IMR-90 (cell line): Measurements from ENCODE around the gene TF.

Source experiments
- CEBPB ChIP-seq: IDR thresholded peaks from 2 replicates; pipeline ENCODE4 v1.6.1; 2012; ENCODE audit warnings: low read depth, low read length, improper control_type of control experiment
- CTCF ChIP-seq: conservative IDR thresholded peaks from 2 replicates; pipeline ENCODE4 v1.5.1; 2012; ENCODE audit warnings: mild to moderate bottlenecking, low read depth, low read length, improper control_type of control experiment
- ELK1 ChIP-seq: fragments of 150-350 bp; IDR thresholded peaks from 2 replicates; pipeline ENCODE4 v1.6.1; 2016; ENCODE audit warnings: low read depth, mild to moderate bottlenecking, low read length, moderate library complexity, borderline replicate concordance
- MAFK ChIP-seq: IDR thresholded peaks from 2 replicates; pipeline ENCODE4 v1.6.1; 2012; ENCODE audit warnings: low read depth, low read length, improper control_type of control experiment
- MAZ ChIP-seq: IDR thresholded peaks from 2 replicates; pipeline ENCODE4 v1.6.1; 2012; ENCODE audit warnings: low read depth, mild to moderate bottlenecking, low read length, improper control_type of control experiment, moderate library complexity, borderline replicate concordance
- MXI1 ChIP-seq: IDR thresholded peaks from 2 replicates; pipeline ENCODE4 v1.6.1; 2012; ENCODE audit warnings: low read depth, mild to moderate bottlenecking, low read length, moderate library complexity, borderline replicate concordance
- POLR2A ChIP-seq: IDR thresholded peaks from 2 replicates; pipeline ENCODE4 v1.6.1; 2012; ENCODE audit warnings: mild to moderate bottlenecking, low read depth, low read length
- RAD21 ChIP-seq: IDR thresholded peaks from 2 replicates; pipeline ENCODE4 v1.6.1; 2012; ENCODE audit warnings: low read length, improper control_type of control experiment
- RCOR1 ChIP-seq: IDR thresholded peaks from 2 replicates; pipeline ENCODE4 v1.6.1; 2012; ENCODE audit warnings: mild to moderate bottlenecking, low read length, improper control_type of control experiment; ENCODE audit not compliant: insufficient replicate concordance
- RFX5 ChIP-seq: IDR thresholded peaks from 2 replicates; pipeline ENCODE4 v1.8.0; 2012; ENCODE audit warnings: low read depth, mild to moderate bottlenecking, low read length, moderate library complexity
- USF2 ChIP-seq: fragments of 150-350 bp; IDR thresholded peaks from 2 replicates; pipeline ENCODE4 v1.6.1; 2017; ENCODE audit warnings: mild to moderate bottlenecking, antibody characterized with exemption, low read length, low read depth

- TF ChIP-seq MAFK (no peak), CTCF (no peak), RFX5 (no peak), ELK1 (no peak), POLR2A (no peak), RCOR1 (no peak), RAD21 (no peak), MXI1 (no peak), USF2 (no peak), CEBPB (no peak), MAZ (no peak)
Measured at GRCh38 chr3:133750259-133750656, 4.1 kb downstream of the TF start.
